GM19468 (cell line): ENCODE data around the gene GNB1L.

Source experiments
- ATAC-seq: cut with Tn5 transposase; IDR thresholded peaks from one replicate; pipeline ENCODE4 v1.9.1; 2021; ENCODE audit warnings: mild to moderate bottlenecking, moderate library complexity, moderate number of reproducible peaks; ENCODE audit not compliant: unreplicated experiment; ENCODE audit errors: extremely low read depth

Gene GNB1L

GRCh38 chr22:19854778-19855503 is at the start of gene GNB1L, which contains the start of gene RTL10:
Gene GNB1L, minus strand, starts transcription at chr22:19854874. Its CDS starts 33,519 bp downstream, at chr22:19821355.
Gene RTL10, minus strand, starts transcription at chr22:19854874. Its CDS starts 2,613 bp downstream, at chr22:19852261.
- peak; percentile 87 for ATAC-seq

GRCh38 chr22:19904174-19904856 is 49.6 kb upstream of the GNB1L start:
- ATAC-seq: no peak

- no peak for ATAC-seq
Observed at GRCh38 chr22:19903513-19903912, 48.8 kb upstream of the GNB1L start.

GRCh38 chr22:19903031-19903430 is 48.4 kb upstream of the GNB1L start:
- ATAC-seq: no peak

GRCh38 chr22:19902245-19902715 is 47.6 kb upstream of the GNB1L start:
- ATAC-seq: no peak

- no peak for ATAC-seq
Observed at GRCh38 chr22:19901577-19902244, 47.0 kb upstream of the GNB1L start.

- no peak for ATAC-seq
Observed at GRCh38 chr22:19900707-19901436, 46.2 kb upstream of the GNB1L start.

- ATAC-seq: no peak
Observed at GRCh38 chr22:19898831-19899567, 44.3 kb upstream of the GNB1L start.

GRCh38 chr22:19898145-19898544 is 43.5 kb upstream of the GNB1L start:
- no peak for ATAC-seq

GRCh38 chr22:19897726-19898125 is 43.1 kb upstream of the GNB1L start:
- ATAC-seq: no peak

GRCh38 chr22:19896665-19897355 is 42.1 kb upstream of the GNB1L start:
- no peak for ATAC-seq

GRCh38 chr22:19895160-19895849 is 40.6 kb upstream of the GNB1L start:
- no peak for ATAC-seq

GRCh38 chr22:19893363-19893762 is 38.7 kb upstream of the GNB1L start:
- no peak for ATAC-seq

- ATAC-seq: no peak
Observed at GRCh38 chr22:19892925-19893324, 38.3 kb upstream of the GNB1L start.

GRCh38 chr22:19892257-19892879 is 37.7 kb upstream of the GNB1L start:
- ATAC-seq: no peak

GRCh38 chr22:19891317-19892256 is 36.9 kb upstream of the GNB1L start:
- ATAC-seq: no peak
